IMR-90 (cell line): ENCODE results near the gene GPR33.

Experiments used
- BHLHE40 ChIP-seq: fragments of 150-350 bp; IDR thresholded peaks from 2 replicates; pipeline ENCODE4 v1.6.1; 2016; ENCODE audit warnings: mild to moderate bottlenecking, low read depth, low read length
- MXI1 ChIP-seq: IDR thresholded peaks from 2 replicates; pipeline ENCODE4 v1.6.1; 2012; ENCODE audit warnings: low read depth, mild to moderate bottlenecking, low read length, moderate library complexity, borderline replicate concordance
- POLR2A ChIP-seq: IDR thresholded peaks from 2 replicates; pipeline ENCODE4 v1.6.1; 2012; ENCODE audit warnings: mild to moderate bottlenecking, low read depth, low read length
- RAD21 ChIP-seq: IDR thresholded peaks from 2 replicates; pipeline ENCODE4 v1.6.1; 2012; ENCODE audit warnings: low read length, improper control_type of control experiment
- RCOR1 ChIP-seq: IDR thresholded peaks from 2 replicates; pipeline ENCODE4 v1.6.1; 2012; ENCODE audit warnings: mild to moderate bottlenecking, low read length, improper control_type of control experiment; ENCODE audit not compliant: insufficient replicate concordance
- TF ChIP-seq, protein P1 (sequence below): conservative IDR thresholded peaks from 2 replicates; pipeline ENCODE4 v1.5.1; 2012; ENCODE audit warnings: mild to moderate bottlenecking, low read depth, low read length, improper control_type of control experiment

GRCh38 chr14:31449136-31449535, 38.7 kb downstream of the GPR33 start:
- TF ChIP-seq BHLHE40 (no peak), RAD21 (no peak), POLR2A (no peak), RCOR1 (no peak), MXI1 (no peak)
- TF ChIP-seq, protein P1, sequence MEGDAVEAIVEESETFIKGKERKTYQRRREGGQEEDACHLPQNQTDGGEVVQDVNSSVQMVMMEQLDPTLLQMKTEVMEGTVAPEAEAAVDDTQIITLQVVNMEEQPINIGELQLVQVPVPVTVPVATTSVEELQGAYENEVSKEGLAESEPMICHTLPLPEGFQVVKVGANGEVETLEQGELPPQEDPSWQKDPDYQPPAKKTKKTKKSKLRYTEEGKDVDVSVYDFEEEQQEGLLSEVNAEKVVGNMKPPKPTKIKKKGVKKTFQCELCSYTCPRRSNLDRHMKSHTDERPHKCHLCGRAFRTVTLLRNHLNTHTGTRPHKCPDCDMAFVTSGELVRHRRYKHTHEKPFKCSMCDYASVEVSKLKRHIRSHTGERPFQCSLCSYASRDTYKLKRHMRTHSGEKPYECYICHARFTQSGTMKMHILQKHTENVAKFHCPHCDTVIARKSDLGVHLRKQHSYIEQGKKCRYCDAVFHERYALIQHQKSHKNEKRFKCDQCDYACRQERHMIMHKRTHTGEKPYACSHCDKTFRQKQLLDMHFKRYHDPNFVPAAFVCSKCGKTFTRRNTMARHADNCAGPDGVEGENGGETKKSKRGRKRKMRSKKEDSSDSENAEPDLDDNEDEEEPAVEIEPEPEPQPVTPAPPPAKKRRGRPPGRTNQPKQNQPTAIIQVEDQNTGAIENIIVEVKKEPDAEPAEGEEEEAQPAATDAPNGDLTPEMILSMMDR, result no peak
